ENCODE measurements around the gene HYAL4. TPM values are rescaled to one million over a fixed set of nuclear protein-coding genes. Genes with fewer than 3 reads are reported as not detected.

HYAL4 gene
- polyA plus RNA-seq, 3 donors = not detected

- Histone ChIP-seq H3K4me3 (replicated peaks in 1 of 3; ENCODE audit: low read depth in 2 of 3, low read length in 3 of 3) (no peak overlapping the region), H3K27me3 (ENCODE audit: control insufficient read depth in 2 of 2, insufficient read depth in 2 of 2, low read length in 2 of 2) (no peaks in the 10 kb centered on the region), H4K20me1 (ENCODE audit: insufficient read depth, low read length) (no peaks in the 10 kb centered on the region), H3K4me1 (ENCODE audit: control insufficient read depth in 1 of 2, insufficient read depth in 2 of 2, low read length in 2 of 2) (no peaks in the 10 kb centered on the region), H3K9me3 (replicated peaks in 1 of 2; ENCODE audit: control insufficient read depth in 1 of 2, insufficient read depth in 1 of 2, low read length in 2 of 2) (no peaks in the 10 kb centered on the region), H3K27ac (ENCODE audit: low read depth in 1 of 2, low read length in 2 of 2) (no peak overlapping the region), H3K79me2 (ENCODE audit: insufficient read depth, low read length) (no peaks in the 10 kb centered on the region), H3K36me3 (replicated peaks in 1 of 2; ENCODE audit: control insufficient read depth in 1 of 2, insufficient read depth in 2 of 2, low read length in 2 of 2) (no peaks in the 10 kb centered on the region), H3K9ac (ENCODE audit: insufficient read depth, low read length, poor library complexity, severe bottlenecking) (no peak overlapping the region), H3K4me2 (replicated peaks; ENCODE audit: extremely low read depth, low read length, poor library complexity, severe bottlenecking) (no peak overlapping the region), H2AFZ (ENCODE audit: insufficient read depth, low read depth, low read length, poor library complexity, severe bottlenecking) (no peak overlapping the region)
- H3K27me3 Mint-ChIP-seq (ENCODE audit: low read depth in 3 of 3) = peaks cover 0 to 5% (median 3%) of the 10 kb centered on the region in 3 donors
- intact Hi-C loops (cut with micrococcal nuclease) = no loop called here
- no peaks in the 10 kb centered on the region for H3K36me3 Mint-ChIP-seq
- no peak for DNase-seq
- no peak for TF ChIP-seq CTCF (IDR thresholded peaks at IDR 0.05)
- no peaks in the 10 kb centered on the region for H3K4me1 Mint-ChIP-seq
- no peaks in the 10 kb centered on the region for H3K9me3 Mint-ChIP-seq
- WGBS (ENCODE audit: insufficient coverage) = 52% methylated on average over 3 of the region's 3 CpGs
- H3K4me3 Mint-ChIP-seq = no peak overlapping the region
- H3K27ac Mint-ChIP-seq = no peak overlapping the region
Measured at GRCh38 chr7:123823898-123824753, 20.8 kb upstream of the HYAL4 start.

- Mint-ChIP-seq H3K27ac (no peak overlapping the region), H3K9me3 (no peaks in the 10 kb centered on the region)
- intact Hi-C loops (cut with micrococcal nuclease) = no loop called here
Measured at GRCh38 chr7:123824754-123825067, 20.3 kb upstream of the HYAL4 start.

More at GRCh38 chr7:123824754-123825067, 20.3 kb upstream of the HYAL4 start:
- TF ChIP-seq CTCF (IDR thresholded peaks at IDR 0.05) = no peak
- Mint-ChIP-seq H3K27me3 (ENCODE audit: low read depth in 3 of 3) (peaks cover 0 to 5% (median 3%) of the 10 kb centered on the region in 3 donors), H3K4me1 (no peaks in the 10 kb centered on the region), H3K4me3 (no peak overlapping the region), H3K36me3 (no peaks in the 10 kb centered on the region)
- Histone ChIP-seq H3K36me3 (replicated peaks in 1 of 2; ENCODE audit: control insufficient read depth in 1 of 2, insufficient read depth in 2 of 2, low read length in 2 of 2) (no peaks in the 10 kb centered on the region), H2AFZ (ENCODE audit: insufficient read depth, low read depth, low read length, poor library complexity, severe bottlenecking) (no peak overlapping the region), H3K27me3 (ENCODE audit: control insufficient read depth in 2 of 2, insufficient read depth in 2 of 2, low read length in 2 of 2) (no peaks in the 10 kb centered on the region), H3K4me3 (replicated peaks in 1 of 3; ENCODE audit: low read depth in 2 of 3, low read length in 3 of 3) (no peak overlapping the region), H3K4me2 (replicated peaks; ENCODE audit: extremely low read depth, low read length, poor library complexity, severe bottlenecking) (no peak overlapping the region), H3K27ac (ENCODE audit: low read depth in 1 of 2, low read length in 2 of 2) (no peak overlapping the region), H3K9me3 (replicated peaks in 1 of 2; ENCODE audit: control insufficient read depth in 1 of 2, insufficient read depth in 1 of 2, low read length in 2 of 2) (no peaks in the 10 kb centered on the region), H3K4me1 (ENCODE audit: control insufficient read depth in 1 of 2, insufficient read depth in 2 of 2, low read length in 2 of 2) (no peaks in the 10 kb centered on the region), H3K79me2 (ENCODE audit: insufficient read depth, low read length) (no peaks in the 10 kb centered on the region), H4K20me1 (ENCODE audit: insufficient read depth, low read length) (no peaks in the 10 kb centered on the region), H3K9ac (ENCODE audit: insufficient read depth, low read length, poor library complexity, severe bottlenecking) (no peak overlapping the region)
- WGBS (ENCODE audit: insufficient coverage) = no CpG with 5 or more reads among the region's 1 CpG
- DNase-seq = no peak
